Keratinocyte (primary cell): ENCODE data around the gene MAFF. TPM values are rescaled to one million over a fixed set of nuclear protein-coding genes. Genes with fewer than 3 reads are reported as not detected.

Experiments
- DNase-seq: peaks from one replicate; pipeline ENCODE4 v3.0.0-alpha.2; 2011; ENCODE audit warnings: low read depth, missing footprints, low spot score
- FAIRE-seq: peaks from 2 replicates; lab custom pipeline; 2011; peaks lifted over from hg19 to GRCh38; lab: Jason Lieb, UNC
- H2AFZ ChIP-seq: 2 replicates; pipeline ENCODE4 v1.6.0; 2012; ENCODE audit warnings: low read length, control low read depth, inconsistent platforms; ENCODE audit not compliant: control insufficient read depth
- H3K27ac ChIP-seq: 2 replicates; pipeline ENCODE4 v1.5.1; 2011; ENCODE audit warnings: low read length; ENCODE audit not compliant: control insufficient read depth, insufficient read depth
- H3K27me3 ChIP-seq: 3 replicates; pipeline ENCODE4 v1.6.0; 2011; ENCODE audit warnings: low read length; ENCODE audit not compliant: control insufficient read depth, insufficient read depth; ENCODE audit errors: extremely low read depth
- H3K36me3 ChIP-seq, 2 experiments: 2 replicates in 1 of 2; 3 replicates in 1 of 2; pipeline ENCODE4 v1.5.1; 2011; ENCODE audit warnings: low read length in 2 of 2, mild to moderate bottlenecking in 1 of 2; ENCODE audit not compliant: control insufficient read depth in 2 of 2, insufficient read depth in 2 of 2; ENCODE audit errors: extremely low read depth in 1 of 2
- H3K4me1 ChIP-seq: 3 replicates; pipeline ENCODE4 v1.5.1; 2011; ENCODE audit warnings: low read length; ENCODE audit not compliant: control insufficient read depth, insufficient read depth; ENCODE audit errors: extremely low read depth
- H3K4me2 ChIP-seq: 3 replicates; pipeline ENCODE4 v1.6.0; 2011; ENCODE audit warnings: low read depth, low read length; ENCODE audit not compliant: control insufficient read depth, insufficient read depth; ENCODE audit errors: extremely low read depth
- H3K4me3 ChIP-seq, 3 experiments: fragments of 200-600 bp in 1 of 3; sonication (generic) in 1 of 3; 2 replicates in 2 of 3; 3 replicates in 1 of 3; pipeline ENCODE4 v1.5.1; 2011 to 2016; ENCODE audit warnings: low read length in 3 of 3, mild to moderate bottlenecking in 3 of 3, control low read depth in 2 of 3, inconsistent platforms in 1 of 3, low read depth in 1 of 3, mixed read lengths in 1 of 3, mixed run types in 1 of 3, moderate library complexity in 1 of 3; ENCODE audit not compliant: control insufficient read depth in 2 of 3, insufficient read depth in 2 of 3; ENCODE audit errors: extremely low read depth in 1 of 3
- H3K79me2 ChIP-seq: 2 replicates; pipeline ENCODE4 v1.6.0; 2012; ENCODE audit warnings: low read length; ENCODE audit not compliant: control insufficient read depth, insufficient read depth
- H3K9ac ChIP-seq: 3 replicates; pipeline ENCODE4 v1.6.0; 2011; ENCODE audit warnings: low read length; ENCODE audit not compliant: control insufficient read depth, insufficient read depth; ENCODE audit errors: extremely low read depth
- H3K9me1 ChIP-seq: 3 replicates; pipeline ENCODE4 v1.6.0; 2011; ENCODE audit warnings: low read length; ENCODE audit not compliant: control insufficient read depth, insufficient read depth; ENCODE audit errors: extremely low read depth
- H3K9me3 ChIP-seq: 2 replicates; pipeline ENCODE4 v1.5.1; 2012; ENCODE audit warnings: low read depth, low read length; ENCODE audit not compliant: control insufficient read depth
- H4K20me1 ChIP-seq: 3 replicates; pipeline ENCODE4 v1.6.0; 2011; ENCODE audit warnings: low read length; ENCODE audit not compliant: control insufficient read depth, insufficient read depth; ENCODE audit errors: extremely low read depth
- EZH2 ChIP-seq: IDR thresholded peaks from one replicate; pipeline ENCODE4 v1.6.1; 2012; ENCODE audit warnings: inconsistent platforms, mild to moderate bottlenecking, low read length, moderate library complexity
- dilution Hi-C: fragments of 300-500 bp; cut with MboI; formaldehyde crosslinking; loops from one replicate; pipeline ENCODE4 v1.7.0; 2020; ENCODE audit warnings: low sequenced_read_pairs; ENCODE audit not compliant: extremely low pct_ligation_motif_present
- polyA plus RNA-seq, 5 experiments: library from polyadenylated mRNA; depleted of rRNA in 3 of 5; stranded (reverse) in 3 of 5; stranded (forward) in 1 of 5; unstranded in 1 of 5; fragments of >200 nt; gene quantifications; 1 replicate in 1 of 5; 2 replicates in 3 of 5; 3 replicates in 1 of 5; pipeline versions ENCODE4 v1.2.1 to v1.2.3, GENCODE V29; 2011 to 2012; ENCODE audit warnings: missing spikeins in 2 of 5, low read depth in 1 of 5, low replicate concordance in 1 of 5
- TF ChIP-seq, protein P1 (sequence below), 3 experiments: IDR thresholded peaks in 1 of 3; conservative IDR thresholded peaks in 1 of 3; optimal IDR thresholded peaks in 1 of 3; 2 replicates in 2 of 3; 3 replicates in 1 of 3; pipeline versions ENCODE3 to v1.5.1; 2011; ENCODE audit warnings: low read length in 3 of 3, mild to moderate bottlenecking in 3 of 3, moderate library complexity in 2 of 3, control low read depth in 1 of 3, inconsistent platforms in 1 of 3; ENCODE audit not compliant: insufficient read depth in 2 of 3; ENCODE audit errors: extremely low read depth in 1 of 3

The MAFF gene
- polyA plus RNA-seq, 1 donor (not counting 4 experiments of a cell fraction or from before 2014, with no cell fraction given): 10.5 TPM

DNA sequence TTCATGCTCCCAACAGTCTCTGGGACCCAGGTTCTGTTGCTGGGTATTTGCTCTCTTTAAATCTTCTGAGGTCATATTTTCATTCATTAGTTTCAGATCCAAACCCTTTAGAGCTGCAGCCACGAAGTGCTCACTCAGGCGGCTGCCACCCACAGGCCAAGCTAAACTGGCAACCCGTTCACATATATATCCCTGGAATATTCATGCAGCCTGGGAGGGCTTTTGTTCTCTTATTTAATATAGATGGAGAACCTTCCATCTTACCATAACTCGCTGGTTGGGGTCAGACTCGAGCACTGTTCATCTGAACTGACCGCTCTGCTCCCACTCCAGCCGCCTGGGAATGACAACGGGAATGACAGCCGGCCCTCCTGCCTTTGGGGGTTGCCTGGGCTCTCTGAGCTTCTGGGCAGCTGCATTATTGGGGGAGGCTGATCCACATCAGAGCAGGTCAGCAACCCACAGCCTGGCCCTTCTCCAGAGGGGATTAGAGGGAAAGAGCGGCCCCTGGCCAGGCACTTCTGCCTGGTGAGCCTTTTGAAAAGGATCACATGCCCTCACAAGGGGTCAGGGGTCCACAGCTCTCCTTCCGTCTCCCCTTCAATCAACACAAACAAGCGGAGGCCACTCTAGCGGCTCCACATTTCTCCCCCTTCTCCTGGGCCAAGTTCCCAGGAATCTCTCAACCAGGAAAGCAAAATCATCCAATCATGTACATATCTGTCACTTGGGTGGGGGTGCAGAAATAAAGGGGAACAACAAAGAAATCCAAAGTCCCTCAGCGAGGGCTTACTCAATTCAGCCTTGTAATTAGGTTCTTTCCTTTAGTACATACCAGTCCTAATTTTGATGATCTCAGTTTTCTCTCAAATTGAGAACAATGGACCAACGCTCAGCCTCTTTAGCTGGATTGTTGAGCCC is 59.2 kb downstream of the MAFF start:
- Histone ChIP-seq H3K79me2 (peaks cover 84% of the 10 kb centered on the region), H3K27me3 (no peaks in the 10 kb centered on the region), H3K4me2 (no peak overlapping the region), H3K9me1 (no peaks in the 10 kb centered on the region), H3K4me1 (peaks cover 6% of the 10 kb centered on the region), H3K36me3 (peaks cover 3 to 12% of the 10 kb centered on the region in 2 experiments), H3K27ac (no peak overlapping the region), H3K9me3 (no peaks in the 10 kb centered on the region), H2AFZ (no peak overlapping the region), H3K4me3 (no peak overlapping the region), H3K9ac (no peak overlapping the region), H4K20me1 (peaks cover 14% of the 10 kb centered on the region)
- dilution Hi-C loops: no loop called here
- DNase-seq (no peak), FAIRE-seq (no peak)
- TF ChIP-seq, protein P1, sequence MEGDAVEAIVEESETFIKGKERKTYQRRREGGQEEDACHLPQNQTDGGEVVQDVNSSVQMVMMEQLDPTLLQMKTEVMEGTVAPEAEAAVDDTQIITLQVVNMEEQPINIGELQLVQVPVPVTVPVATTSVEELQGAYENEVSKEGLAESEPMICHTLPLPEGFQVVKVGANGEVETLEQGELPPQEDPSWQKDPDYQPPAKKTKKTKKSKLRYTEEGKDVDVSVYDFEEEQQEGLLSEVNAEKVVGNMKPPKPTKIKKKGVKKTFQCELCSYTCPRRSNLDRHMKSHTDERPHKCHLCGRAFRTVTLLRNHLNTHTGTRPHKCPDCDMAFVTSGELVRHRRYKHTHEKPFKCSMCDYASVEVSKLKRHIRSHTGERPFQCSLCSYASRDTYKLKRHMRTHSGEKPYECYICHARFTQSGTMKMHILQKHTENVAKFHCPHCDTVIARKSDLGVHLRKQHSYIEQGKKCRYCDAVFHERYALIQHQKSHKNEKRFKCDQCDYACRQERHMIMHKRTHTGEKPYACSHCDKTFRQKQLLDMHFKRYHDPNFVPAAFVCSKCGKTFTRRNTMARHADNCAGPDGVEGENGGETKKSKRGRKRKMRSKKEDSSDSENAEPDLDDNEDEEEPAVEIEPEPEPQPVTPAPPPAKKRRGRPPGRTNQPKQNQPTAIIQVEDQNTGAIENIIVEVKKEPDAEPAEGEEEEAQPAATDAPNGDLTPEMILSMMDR (optimal IDR thresholded peaks at IDR 0.05 in 1 of 3, IDR thresholded peaks at IDR 0.05 in 1 of 3, conservative IDR thresholded peaks at IDR 0.05 in 1 of 3; ENCODE audit: extremely low read depth in 1 of 3, insufficient read depth in 2 of 3, low read length in 3 of 3): no peak
- no peak for TF ChIP-seq EZH2

DNA sequence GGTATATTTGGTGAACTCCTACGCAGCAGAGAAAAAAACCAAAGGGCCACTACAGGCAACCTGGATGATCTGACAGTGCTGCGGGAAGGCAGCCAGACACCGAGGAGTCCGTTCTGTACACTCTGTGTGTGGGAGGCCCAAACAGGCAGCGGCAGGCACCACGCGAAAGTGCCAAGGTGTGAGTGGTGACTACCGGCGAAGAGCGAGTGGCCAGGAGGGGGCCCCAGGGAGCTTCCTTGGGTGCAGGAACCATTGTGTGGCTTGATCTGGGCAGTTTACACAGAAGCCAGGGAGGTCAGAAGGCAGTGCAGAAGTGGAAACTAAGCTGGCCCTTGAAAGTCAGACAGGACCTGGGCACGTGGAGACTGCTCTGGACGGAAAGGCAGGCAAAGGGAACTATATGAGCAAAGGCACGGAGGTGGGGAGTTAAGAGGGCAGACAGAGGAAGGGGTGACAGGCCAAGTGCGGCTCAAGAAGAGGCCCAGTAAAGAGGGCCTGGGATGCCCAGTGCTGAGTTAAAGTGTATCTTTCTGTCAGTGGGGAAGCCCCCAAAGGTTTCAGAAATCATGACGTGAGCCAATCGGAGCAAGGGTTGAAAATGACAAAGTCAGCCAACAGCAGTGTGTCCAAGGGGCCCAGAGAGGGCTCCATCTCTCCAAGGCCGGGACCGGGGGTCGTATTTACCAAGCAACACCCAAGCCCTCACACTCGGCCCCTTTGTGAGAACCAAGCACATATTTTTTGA is 60.4 kb downstream of the MAFF start:
- peaks cover 14% of the 10 kb centered on the region for H4K20me1 ChIP-seq

More for the DNA sequence above, 60.4 kb downstream of the MAFF start:
- Histone ChIP-seq H3K27ac (no peak overlapping the region), H3K27me3 (no peaks in the 10 kb centered on the region), H3K9me1 (no peaks in the 10 kb centered on the region), H3K9ac (no peak overlapping the region), H3K4me1 (peaks cover 6% of the 10 kb centered on the region), H3K36me3 (peaks cover 5 to 14% of the 10 kb centered on the region in 2 experiments), H2AFZ (no peak overlapping the region), H3K4me2 (no peak overlapping the region), H3K9me3 (no peaks in the 10 kb centered on the region), H3K79me2 (peaks cover 89% of the 10 kb centered on the region), H3K4me3 (no peak overlapping the region)
- TF ChIP-seq, protein P1 (optimal IDR thresholded peaks at IDR 0.05 in 1 of 3, IDR thresholded peaks at IDR 0.05 in 1 of 3, conservative IDR thresholded peaks at IDR 0.05 in 1 of 3; ENCODE audit: extremely low read depth in 1 of 3, insufficient read depth in 2 of 3, low read length in 3 of 3): peak; percentile 73 to 84 (median 79)
- no peak for TF ChIP-seq EZH2
- FAIRE-seq (peak; percentile 81), DNase-seq (no peak)
- dilution Hi-C loops: no loop called here
